HG03139 (cell line): ENCODE results near the gene ERN1.

Experiments used
- ATAC-seq: cut with Tn5 transposase; IDR thresholded peaks from one replicate; pipeline ENCODE4 v1.9.1; 2021; ENCODE audit not compliant: unreplicated experiment

ERN1 gene

GRCh38 chr17:64087252-64088005 lies 42.5 kb downstream of the ERN1 start:
- ATAC-seq = no peak

DNA sequence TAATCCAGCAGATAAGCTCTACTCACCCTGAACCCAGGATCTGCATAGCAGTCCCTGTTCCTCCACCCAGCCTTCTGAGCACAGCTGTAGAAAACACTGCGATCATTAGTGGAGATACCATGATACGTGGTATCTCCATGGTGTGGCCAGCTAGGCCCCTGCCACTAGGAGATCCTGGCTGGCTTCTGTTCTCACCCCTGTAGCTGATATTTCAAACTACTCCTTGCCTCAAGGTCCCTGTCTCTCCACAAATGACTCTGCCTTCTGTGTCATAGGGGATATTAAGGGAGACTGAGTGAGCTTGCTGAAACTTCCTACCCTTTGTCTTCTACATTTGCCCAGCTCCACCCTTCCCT lies 44.3 kb downstream of the ERN1 start:
- ATAC-seq = no peak

GRCh38 chr17:64084940-64085649 lies 44.8 kb downstream of the ERN1 start:
- ATAC-seq = no peak

DNA sequence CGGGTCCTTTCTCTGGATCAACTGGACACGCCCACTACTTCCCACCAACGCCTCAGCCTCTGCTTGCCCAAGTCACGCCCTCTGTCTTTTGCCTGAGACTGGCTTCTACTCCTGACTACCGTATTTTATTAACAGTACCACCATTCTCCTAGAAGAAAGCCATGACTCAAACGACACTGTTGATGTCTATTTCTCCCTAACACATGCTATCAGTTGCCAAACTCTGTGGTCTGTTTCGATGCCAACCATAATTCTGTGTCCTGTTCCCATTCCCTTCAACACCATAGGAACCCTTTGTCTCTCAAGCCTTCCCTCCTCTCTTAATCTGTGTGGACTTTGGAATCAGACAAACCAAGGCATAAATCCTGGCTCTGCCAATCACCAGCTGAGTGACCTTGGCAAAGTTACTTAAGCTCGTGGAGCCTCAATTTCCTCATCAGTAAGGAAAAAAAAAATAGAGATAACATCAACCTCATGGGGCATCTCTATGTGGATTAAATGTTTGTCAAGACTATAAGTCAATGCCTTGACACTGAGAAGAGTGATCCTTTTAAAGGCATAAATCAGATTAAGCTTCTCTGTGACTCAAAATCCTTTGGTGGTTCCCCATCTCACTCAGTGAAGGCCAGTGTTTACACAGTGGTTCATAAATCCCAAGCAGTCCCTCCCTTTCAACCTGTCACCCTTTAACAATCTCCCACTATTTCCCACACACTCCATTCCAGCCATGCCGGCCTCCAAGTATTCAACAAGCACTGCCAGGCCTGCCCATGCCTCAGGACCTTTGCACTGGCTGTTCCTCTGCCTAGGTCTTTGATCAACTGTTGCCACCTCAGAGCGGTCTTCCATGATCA lies 45.6 kb downstream of the ERN1 start:
- no peak for ATAC-seq

- no peak for ATAC-seq
Observed at GRCh38 chr17:64083563-64084085, 46.3 kb downstream of the ERN1 start.

DNA sequence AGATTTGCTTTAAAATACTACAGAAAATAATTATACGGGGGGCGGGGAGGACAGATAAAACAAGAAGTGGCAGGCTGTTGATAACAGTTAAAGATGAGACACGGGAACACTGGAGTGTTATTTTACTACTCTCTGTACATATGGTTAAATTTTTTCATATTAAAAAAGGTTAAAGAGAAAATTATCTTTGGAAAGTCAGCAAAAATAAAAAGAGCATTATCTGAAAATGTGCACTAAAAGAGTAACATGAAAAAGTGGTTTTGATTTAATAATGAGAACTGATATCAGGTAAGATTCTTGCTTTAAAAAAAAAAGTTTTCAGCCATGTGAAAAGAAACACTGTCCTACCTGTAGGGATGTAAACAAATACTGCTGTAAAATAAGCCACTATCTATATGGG lies 46.9 kb downstream of the ERN1 start:
- no peak for ATAC-seq

GRCh38 chr17:64081802-64082799 lies 47.8 kb downstream of the ERN1 start:
- no peak for ATAC-seq

- ATAC-seq = no peak
Observed at GRCh38 chr17:64080174-64080618, 49.7 kb downstream of the ERN1 start.

DNA sequence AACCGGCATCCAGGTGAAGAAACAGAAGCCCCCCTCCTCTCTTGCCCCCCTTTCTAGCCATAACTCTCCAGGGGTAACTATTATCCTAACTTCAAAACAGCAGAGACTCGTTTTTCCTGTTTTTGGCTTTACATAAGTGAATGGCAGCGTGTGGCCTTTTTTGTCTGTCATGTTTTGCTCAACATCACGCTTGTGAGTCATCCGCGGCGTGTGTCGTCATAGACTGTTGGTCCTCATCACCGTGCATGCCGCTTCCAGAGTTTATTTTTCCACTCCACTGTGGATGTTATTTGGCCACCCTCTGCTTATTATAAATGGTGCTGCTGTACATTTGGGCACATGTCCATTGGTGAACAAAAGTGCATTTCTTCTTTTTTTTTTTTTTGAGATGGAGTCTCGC lies 52.6 kb downstream of the ERN1 start:
- no peak for ATAC-seq

- no peak for ATAC-seq
Observed at GRCh38 chr17:64075913-64076312, 54.0 kb downstream of the ERN1 start.

DNA sequence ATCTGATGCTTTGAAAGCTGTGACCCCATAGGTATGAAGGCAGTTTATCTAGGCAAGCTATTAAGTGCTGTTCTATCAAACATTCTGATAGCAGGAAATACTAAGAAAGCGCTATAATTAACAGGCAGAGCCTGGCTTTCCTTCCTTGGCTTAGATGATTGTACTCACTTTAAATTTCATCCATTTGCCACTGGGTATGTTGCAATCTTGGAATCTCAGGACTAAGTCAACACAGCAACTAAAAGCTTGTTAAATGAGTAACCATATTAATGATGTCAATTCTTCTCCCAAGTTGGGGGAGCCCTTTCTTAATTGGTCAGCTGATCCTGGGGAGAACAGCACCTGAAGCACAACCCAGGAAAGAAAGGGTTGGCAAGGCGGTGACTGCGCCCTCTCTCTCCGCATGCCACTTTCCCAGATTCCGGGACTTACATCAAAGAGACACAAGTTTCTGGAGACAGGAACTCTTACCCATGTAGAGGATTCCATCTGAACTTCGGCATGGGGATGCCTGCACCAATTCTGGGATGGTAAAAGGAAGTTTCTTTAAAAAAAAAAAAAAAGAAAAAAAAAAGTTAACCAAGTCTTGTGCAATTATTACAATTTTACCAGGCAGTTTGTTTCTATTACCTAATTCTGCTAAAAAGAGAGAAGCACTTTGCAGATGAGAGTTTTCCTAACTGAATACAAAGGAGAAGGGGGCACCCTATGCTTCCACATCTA lies 55.1 kb downstream of the ERN1 start:
- ATAC-seq = peak; percentile 12

GRCh38 chr17:64073771-64074703 lies 55.9 kb downstream of the ERN1 start:
- peak; percentile 78 for ATAC-seq

DNA sequence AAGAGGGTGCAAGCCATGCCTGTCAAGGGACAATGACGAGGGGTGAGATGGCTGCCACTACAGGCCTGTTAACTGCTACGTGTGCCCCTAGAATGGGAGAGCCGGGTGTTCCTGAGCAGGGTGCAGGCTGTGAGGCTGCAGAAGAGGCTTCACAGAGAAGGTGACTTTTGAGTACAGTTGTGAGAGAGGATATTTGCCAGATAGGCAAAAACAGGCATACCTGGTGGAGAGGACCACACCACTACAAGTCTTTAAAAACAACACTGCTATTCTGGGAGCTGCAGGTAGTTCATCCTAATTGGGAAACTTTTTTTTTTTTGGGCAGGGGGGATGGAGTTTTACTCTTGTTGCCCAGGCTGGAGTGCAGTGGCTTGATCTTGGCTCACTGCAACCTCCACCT lies 58.8 kb downstream of the ERN1 start:
- no peak for ATAC-seq

- ATAC-seq = no peak
Observed at GRCh38 chr17:64070213-64070612, 59.7 kb downstream of the ERN1 start.

- no peak for ATAC-seq
Observed at GRCh38 chr17:64069143-64069542, 60.8 kb downstream of the ERN1 start.

- no peak for ATAC-seq
Observed at GRCh38 chr17:64067657-64068056, 62.3 kb downstream of the ERN1 start.

DNA sequence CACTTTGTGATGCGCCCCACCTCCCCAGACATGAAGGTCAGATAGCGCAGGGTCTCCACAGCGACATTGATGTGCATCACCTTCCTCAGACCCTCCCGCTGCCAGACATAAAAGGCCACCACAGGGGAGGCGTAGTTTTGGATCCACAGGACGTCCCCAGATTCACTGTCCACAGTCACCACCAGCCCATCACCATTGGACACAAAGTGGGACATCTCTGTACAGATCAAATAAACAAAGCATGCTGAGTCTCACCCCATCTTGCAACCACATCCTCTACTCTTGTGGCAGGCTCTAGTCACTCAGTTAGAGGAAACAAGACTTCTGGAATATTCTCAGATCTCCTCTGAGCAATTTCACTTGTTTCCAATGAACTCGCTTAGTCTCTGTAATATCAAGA lies 63.2 kb downstream of the ERN1 start:
- ATAC-seq = no peak

- ATAC-seq = no peak
Observed at GRCh38 chr17:64065161-64065560, 64.8 kb downstream of the ERN1 start.
